A204.1 (cell line): ENCODE measurements around the gene SGF29.
"Not testable (repeated sequence)": the region's sequence is repeated elsewhere in the genome, so short reads cannot be mapped to it uniquely, and the experiment has no call there.

Source experiments
- FAIRE-seq: peaks from 2 replicates; lab custom pipeline; 2012; peaks lifted over from hg19 to GRCh38; lab: Jason Lieb, UNC

SGF29 gene

GRCh38 chr16:28612359-28613280, 58.9 kb downstream of the SGF29 start:
- not testable (repeated sequence) for FAIRE-seq

GRCh38 chr16:28613912-28614311, 60.2 kb downstream of the SGF29 start:
- not testable (repeated sequence) for FAIRE-seq

GRCh38 chr16:28614561-28614960, 60.8 kb downstream of the SGF29 start:
- not testable (repeated sequence) for FAIRE-seq

GRCh38 chr16:28615486-28616223, 61.9 kb downstream of the SGF29 start:
- FAIRE-seq, result not testable (repeated sequence)

- FAIRE-seq, result not testable (repeated sequence)
Observed at GRCh38 chr16:28616224-28616577, 62.5 kb downstream of the SGF29 start.

GRCh38 chr16:28616636-28617035, 62.9 kb downstream of the SGF29 start:
- no peak for FAIRE-seq

- no peak for FAIRE-seq
Observed at GRCh38 chr16:28617874-28618273, 64.2 kb downstream of the SGF29 start.

GRCh38 chr16:28620316-28620715, 66.6 kb downstream of the SGF29 start:
- FAIRE-seq, result not testable (repeated sequence)

GRCh38 chr16:28621481-28622155, 67.9 kb downstream of the SGF29 start:
- FAIRE-seq, result no peak

- FAIRE-seq, result not testable (repeated sequence)
Observed at GRCh38 chr16:28622532-28623171, 68.9 kb downstream of the SGF29 start.

- no peak for FAIRE-seq
Observed at GRCh38 chr16:28623172-28623711, 69.5 kb downstream of the SGF29 start.

GRCh38 chr16:28630905-28631304, 77.2 kb downstream of the SGF29 start:
- FAIRE-seq, result not testable (repeated sequence)

GRCh38 chr16:28636093-28636823, 82.5 kb downstream of the SGF29 start:
- not testable (repeated sequence) for FAIRE-seq

- FAIRE-seq, result not testable (repeated sequence)
Observed at GRCh38 chr16:28637765-28638164, 84.0 kb downstream of the SGF29 start, which contains the start of gene NPIPB8. TSS of gene NPIPB8 (plus strand) at chr16:28638065. CDS start at chr16:28638361, 296 bp downstream.

GRCh38 chr16:28638359-28638758, 84.6 kb downstream of the SGF29 start:
- FAIRE-seq, result not testable (repeated sequence)

GRCh38 chr16:28639959-28640358, 86.2 kb downstream of the SGF29 start:
- not testable (repeated sequence) for FAIRE-seq
